NT2/D1 (cell line): Measurements from ENCODE around the gene CHTF18.

ENCODE experiments used
- DNase-seq: peaks from one replicate; pipeline ENCODE4 v3.0.0-alpha.2; 2011; ENCODE audit warnings: low read depth, low spot score
- H3K27me3 ChIP-seq: 2 replicates; pipeline ENCODE4 v1.6.0; 2011; ENCODE audit warnings: mild to moderate bottlenecking; ENCODE audit not compliant: insufficient read length, insufficient read depth
- H3K36me3 ChIP-seq: 2 replicates; pipeline ENCODE4 v1.6.1; 2011; ENCODE audit warnings: mild to moderate bottlenecking, low read length, mixed read lengths; ENCODE audit not compliant: insufficient read depth, insufficient read length
- H3K4me1 ChIP-seq: 2 replicates; pipeline ENCODE4 v1.5.1; 2011; ENCODE audit not compliant: insufficient read depth, insufficient read length
- H3K4me3 ChIP-seq: 2 replicates; pipeline ENCODE4 v1.5.1; 2011; ENCODE audit warnings: low read depth; ENCODE audit not compliant: insufficient read length
- H3K9ac ChIP-seq: 2 replicates; pipeline ENCODE4 v1.6.0; 2011; ENCODE audit warnings: low read depth; ENCODE audit not compliant: insufficient read length
- H3K9me3 ChIP-seq: 2 replicates; pipeline ENCODE4 v1.5.1; 2011; ENCODE audit warnings: mild to moderate bottlenecking, low read length; ENCODE audit not compliant: insufficient read depth
- SUZ12 ChIP-seq: IDR thresholded peaks from 2 replicates; pipeline ENCODE4 v1.6.1; 2011; ENCODE audit not compliant: insufficient read length, insufficient read depth; ENCODE audit errors: extremely low read depth
- YY1 ChIP-seq: IDR thresholded peaks from 2 replicates; pipeline ENCODE4 v1.6.1; 2011; ENCODE audit not compliant: insufficient read length, insufficient read depth
- ZNF274 ChIP-seq: IDR thresholded peaks from 2 replicates; pipeline ENCODE4 v1.6.1; 2011; ENCODE audit warnings: mild to moderate bottlenecking, low read depth, low read length

Gene CHTF18

GRCh38 chr16:807347-808084, 19.1 kb downstream of the CHTF18 start:
- no peaks in the 10 kb centered on the region for H3K9me3 ChIP-seq
- TF ChIP-seq YY1, result peak; percentile 99
- TF ChIP-seq ZNF274, result no peak
- no peak for TF ChIP-seq SUZ12
- peaks cover 34% of the 10 kb centered on the region for H3K4me1 ChIP-seq
- DNase-seq, result peak; percentile 93
- peak overlapping the region; percentile 91 for H3K9ac ChIP-seq
- H3K27me3 ChIP-seq, result peaks cover 24% of the 10 kb centered on the region
- H3K4me3 ChIP-seq, result peak overlapping the region; percentile 79
- peaks cover 8% of the 10 kb centered on the region for H3K36me3 ChIP-seq

GRCh38 chr16:808085-808386, 19.6 kb downstream of the CHTF18 start:
- Histone ChIP-seq H3K36me3 (peaks cover 8% of the 10 kb centered on the region), H3K4me3 (peak overlapping the region; percentile 79), H3K9me3 (no peaks in the 10 kb centered on the region), H3K4me1 (peaks cover 29% of the 10 kb centered on the region), H3K9ac (peak overlapping the region; percentile 91), H3K27me3 (peaks cover 19% of the 10 kb centered on the region)
- no peak for DNase-seq
- no peak for TF ChIP-seq SUZ12
- no peak for TF ChIP-seq YY1
- TF ChIP-seq ZNF274, result no peak

- H3K4me1 ChIP-seq, result peaks cover 11% of the 10 kb centered on the region
- no peaks in the 10 kb centered on the region for H3K27me3 ChIP-seq
- H3K9ac ChIP-seq, result peak overlapping the region; percentile 80
- H3K36me3 ChIP-seq, result peaks cover 8% of the 10 kb centered on the region
- no peak for DNase-seq
- TF ChIP-seq ZNF274 (no peak), YY1 (no peak), SUZ12 (no peak)
- H3K4me3 ChIP-seq, result peak overlapping the region; percentile 21
- H3K9me3 ChIP-seq, result no peaks in the 10 kb centered on the region
These were observed 24.9 kb downstream of the CHTF18 start for GRCh38 chr16:813204-813915.

GRCh38 chr16:813916-814412, 25.5 kb downstream of the CHTF18 start:
- no peak overlapping the region for H3K4me3 ChIP-seq
- peaks cover 8% of the 10 kb centered on the region for H3K36me3 ChIP-seq
- peaks cover 11% of the 10 kb centered on the region for H3K4me1 ChIP-seq

GRCh38 chr16:814974-815373, 26.6 kb downstream of the CHTF18 start:
- Histone ChIP-seq H3K9me3 (no peaks in the 10 kb centered on the region), H3K4me1 (peaks cover 11% of the 10 kb centered on the region), H3K27me3 (no peaks in the 10 kb centered on the region), H3K9ac (no peak overlapping the region), H3K36me3 (peaks cover 8% of the 10 kb centered on the region), H3K4me3 (no peak overlapping the region)
- DNase-seq, result no peak
- TF ChIP-seq YY1 (no peak), SUZ12 (no peak), ZNF274 (no peak)

More at GRCh38 chr16:813916-814412, 25.5 kb downstream of the CHTF18 start:
- Histone ChIP-seq H3K9me3 (no peaks in the 10 kb centered on the region), H3K9ac (peak overlapping the region; percentile 33), H3K27me3 (no peaks in the 10 kb centered on the region)
- no peak for TF ChIP-seq ZNF274
- TF ChIP-seq SUZ12, result no peak
- TF ChIP-seq YY1, result no peak
- no peak for DNase-seq

- H3K27me3 ChIP-seq, result no peaks in the 10 kb centered on the region
- no peaks in the 10 kb centered on the region for H3K9me3 ChIP-seq
- DNase-seq, result no peak
- H3K9ac ChIP-seq, result no peak overlapping the region
- peaks cover 6% of the 10 kb centered on the region for H3K36me3 ChIP-seq
- no peak overlapping the region for H3K4me3 ChIP-seq
- H3K4me1 ChIP-seq, result peaks cover 11% of the 10 kb centered on the region
- TF ChIP-seq YY1, result no peak
- TF ChIP-seq SUZ12, result no peak
- no peak for TF ChIP-seq ZNF274
These were observed 27.4 kb downstream of the CHTF18 start for GRCh38 chr16:815861-816260.

- no peak overlapping the region for H3K4me3 ChIP-seq
- H3K36me3 ChIP-seq, result no peaks in the 10 kb centered on the region
- DNase-seq, result no peak
These were observed 28.8 kb downstream of the CHTF18 start for GRCh38 chr16:817001-817906.

More at GRCh38 chr16:817001-817906, 28.8 kb downstream of the CHTF18 start:
- Histone ChIP-seq H3K27me3 (no peaks in the 10 kb centered on the region), H3K4me1 (peaks cover 9% of the 10 kb centered on the region), H3K9ac (no peak overlapping the region), H3K9me3 (no peaks in the 10 kb centered on the region)
- TF ChIP-seq ZNF274 (no peak), YY1 (no peak), SUZ12 (no peak)
